HEK293T (cell line): Measurements from ENCODE around the gene NMNAT1.

ENCODE experiments used
- BHLHE40 ChIP-seq: fragments of 450-650 bp; IDR thresholded peaks from 2 replicates; pipeline ENCODE4 v1.6.1; 2016; ENCODE audit warnings: mild to moderate bottlenecking, moderate library complexity, borderline replicate concordance
- FOXK2 ChIP-seq: fragments of 450-650 bp; IDR thresholded peaks from 2 replicates; pipeline ENCODE4 v1.6.1; 2016; ENCODE audit warnings: mild to moderate bottlenecking
- FOXM1 ChIP-seq: fragments of 450-650 bp; IDR thresholded peaks from 2 replicates; pipeline ENCODE4 v1.6.1; 2017; ENCODE audit warnings: mild to moderate bottlenecking, borderline replicate concordance
- L3MBTL2 ChIP-seq: fragments of 450-650 bp; conservative IDR thresholded peaks from 2 replicates; pipeline ENCODE4 v1.6.1; 2016; ENCODE audit warnings: mild to moderate bottlenecking
- LEF1 ChIP-seq: fragments of 450-650 bp; IDR thresholded peaks from 2 replicates; pipeline ENCODE4 v1.6.1; 2017; ENCODE audit warnings: mild to moderate bottlenecking, borderline replicate concordance
- NFRKB ChIP-seq: fragments of 450-650 bp; IDR thresholded peaks from 2 replicates; pipeline ENCODE4 v1.6.1; 2016; ENCODE audit warnings: mild to moderate bottlenecking, moderate library complexity
- SP1 ChIP-seq: fragments of 450-650 bp; IDR thresholded peaks from 2 replicates; pipeline ENCODE4 v1.6.1; 2017

GRCh38 chr1:9900142-9901043, 42.9 kb upstream of the NMNAT1 start:
- TF ChIP-seq BHLHE40 (no peak), SP1 (no peak), FOXK2 (no peak), L3MBTL2 (no peak), FOXM1 (no peak), NFRKB (no peak), LEF1 (no peak)
